Stimulated activated CD4-positive, alpha-beta T cell treated with anti-CD3 and anti-CD28 coated beads, Interleukin-15, amount 100 ng/mL, for 48 hours (primary cell): ENCODE data around the gene PUSL1.

ENCODE experiments used
- DNase-seq, 2 donors: peaks; one replicate each; pipeline ENCODE4 v3.0.0-alpha.2; 2020; ENCODE audit warnings: low read depth in 2 of 2

The PUSL1 gene

GRCh38 chr1:1324084-1324523 is 15.7 kb downstream of the PUSL1 start:
- DNase-seq, result no peak

- DNase-seq, result peak; percentile 94 to 95
Observed at GRCh38 chr1:1324524-1325287, 16.3 kb downstream of the PUSL1 start, which contains the start of the genes CPTP and INTS11. CPTP (plus strand) TSS chr1:1324802; CDS start chr1:1326911, 2,109 bp downstream. INTS11 (minus strand) TSS chr1:1324660; CDS start chr1:1324608, 52 bp downstream.

GRCh38 chr1:1325288-1326074 is 17.1 kb downstream of the PUSL1 start:
- DNase-seq, result no peak

- DNase-seq, result no peak
Observed at GRCh38 chr1:1326075-1326605, 17.7 kb downstream of the PUSL1 start.

GRCh38 chr1:1327291-1327690 is 18.9 kb downstream of the PUSL1 start:
- no peak for DNase-seq

GRCh38 chr1:1328254-1328653 is 19.9 kb downstream of the PUSL1 start:
- DNase-seq, result no peak

- DNase-seq, result no peak
Observed at GRCh38 chr1:1329304-1330210, 21.2 kb downstream of the PUSL1 start.

GRCh38 chr1:1330366-1331067 is 22.1 kb downstream of the PUSL1 start:
- no peak for DNase-seq

- no peak for DNase-seq
Observed at GRCh38 chr1:1331068-1331965, 22.9 kb downstream of the PUSL1 start, which contains the start of gene TAS1R3. TAS1R3 (plus strand) TSS chr1:1331280; CDS start chr1:1331346, 66 bp downstream.

GRCh38 chr1:1332031-1332755 is 23.8 kb downstream of the PUSL1 start:
- DNase-seq, result no peak

GRCh38 chr1:1332774-1333480 is 24.5 kb downstream of the PUSL1 start:
- no peak for DNase-seq

- no peak for DNase-seq
Observed at GRCh38 chr1:1333551-1334241, 25.3 kb downstream of the PUSL1 start.

- DNase-seq, result no peak
Observed at GRCh38 chr1:1334835-1335234, 26.4 kb downstream of the PUSL1 start.

- DNase-seq, result no peak
Observed at GRCh38 chr1:1335283-1335682, 26.9 kb downstream of the PUSL1 start.

GRCh38 chr1:1335792-1336248 is 27.4 kb downstream of the PUSL1 start:
- no peak for DNase-seq

GRCh38 chr1:1336446-1336845 is 28.0 kb downstream of the PUSL1 start:
- no peak for DNase-seq

GRCh38 chr1:1336931-1337792 is 28.8 kb downstream of the PUSL1 start:
- no peak for DNase-seq
